Uterus (tissue), 2 donors: Measurements from ENCODE around the gene CELF2.

Experiments
- POLR2A ChIP-seq, 2 donors: fragments of 450-650 bp; IDR thresholded peaks; one replicate each; pipeline ENCODE4 v1.6.1; 2016; ENCODE audit warnings: antibody characterized with exemption in 2 of 2, mild to moderate bottlenecking in 1 of 2, moderate library complexity in 1 of 2
- TF ChIP-seq, protein P1 (sequence below), 4 experiments: fragments of 200-600 bp in 2 of 4; fragments of 450-650 bp in 2 of 4; sonication (generic) in 2 of 4; IDR thresholded peaks; one replicate each; pipeline ENCODE4 v1.5.1; 2016 to 2019; ENCODE audit warnings: antibody characterized with exemption in 4 of 4, mild to moderate bottlenecking in 2 of 4, moderate library complexity in 1 of 4

DNA sequence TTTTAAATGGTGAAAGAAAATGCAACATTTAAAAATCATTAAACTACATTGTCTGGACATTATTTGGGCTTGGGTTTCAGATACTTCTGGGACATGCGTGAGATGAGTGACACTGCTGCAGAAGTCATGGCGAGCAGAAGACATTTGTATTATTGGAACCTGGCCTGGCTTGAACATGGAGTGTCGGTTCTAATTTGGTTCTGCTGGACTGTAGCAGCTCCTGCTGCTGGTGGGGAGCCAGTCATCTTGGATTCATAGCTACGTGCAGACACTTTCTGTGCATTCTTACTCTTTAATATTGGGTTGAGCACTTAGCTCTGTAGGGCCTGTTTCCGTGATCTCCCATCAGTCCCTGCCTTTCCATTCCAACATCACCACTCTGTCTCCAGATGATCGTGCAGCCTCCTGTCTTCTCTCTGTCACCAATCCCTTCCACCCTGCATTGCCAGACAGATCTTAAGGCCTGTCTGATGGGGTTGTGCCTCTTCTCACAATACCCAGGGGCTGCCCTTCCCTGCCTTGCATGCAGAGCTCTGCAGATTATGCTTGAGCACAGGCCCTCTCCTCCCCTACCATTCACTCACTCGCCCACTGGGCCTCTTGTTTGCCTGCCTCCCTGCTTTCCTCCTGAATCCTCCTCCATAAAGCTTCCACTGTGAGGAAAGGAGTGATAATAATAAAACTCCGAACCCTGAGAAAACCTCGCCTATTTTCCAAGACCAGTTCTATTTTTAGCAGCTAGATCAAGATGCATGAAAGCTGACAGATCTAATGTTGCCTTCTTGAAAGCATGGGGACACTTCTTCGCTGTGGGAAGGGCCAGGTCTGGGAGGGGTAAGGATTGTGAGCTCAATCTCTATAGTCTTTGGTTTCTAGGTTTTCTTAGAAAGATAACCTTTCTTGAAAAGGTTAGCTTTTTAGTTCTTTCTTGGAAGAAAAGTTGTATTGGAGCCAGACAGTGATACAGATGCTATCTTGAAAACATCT, 32.9 kb downstream of the CELF2 start:
- TF ChIP-seq, protein P1, sequence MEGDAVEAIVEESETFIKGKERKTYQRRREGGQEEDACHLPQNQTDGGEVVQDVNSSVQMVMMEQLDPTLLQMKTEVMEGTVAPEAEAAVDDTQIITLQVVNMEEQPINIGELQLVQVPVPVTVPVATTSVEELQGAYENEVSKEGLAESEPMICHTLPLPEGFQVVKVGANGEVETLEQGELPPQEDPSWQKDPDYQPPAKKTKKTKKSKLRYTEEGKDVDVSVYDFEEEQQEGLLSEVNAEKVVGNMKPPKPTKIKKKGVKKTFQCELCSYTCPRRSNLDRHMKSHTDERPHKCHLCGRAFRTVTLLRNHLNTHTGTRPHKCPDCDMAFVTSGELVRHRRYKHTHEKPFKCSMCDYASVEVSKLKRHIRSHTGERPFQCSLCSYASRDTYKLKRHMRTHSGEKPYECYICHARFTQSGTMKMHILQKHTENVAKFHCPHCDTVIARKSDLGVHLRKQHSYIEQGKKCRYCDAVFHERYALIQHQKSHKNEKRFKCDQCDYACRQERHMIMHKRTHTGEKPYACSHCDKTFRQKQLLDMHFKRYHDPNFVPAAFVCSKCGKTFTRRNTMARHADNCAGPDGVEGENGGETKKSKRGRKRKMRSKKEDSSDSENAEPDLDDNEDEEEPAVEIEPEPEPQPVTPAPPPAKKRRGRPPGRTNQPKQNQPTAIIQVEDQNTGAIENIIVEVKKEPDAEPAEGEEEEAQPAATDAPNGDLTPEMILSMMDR (IDR thresholded peaks at IDR 0.05), result no peak
- TF ChIP-seq POLR2A (IDR thresholded peaks at IDR 0.05), result no peak
